Fibroblast of lung (primary cell): ENCODE results near the gene P3H3. TPM values are rescaled to one million over a fixed set of nuclear protein-coding genes. Genes with fewer than 3 reads are reported as not detected.

Source experiments
- DNase-seq, 2 donors: peaks; one replicate each; pipeline versions ENCODE4 v3.0.0 to v3.0.0-alpha.2; 2010; ENCODE audit warnings: low read depth in 2 of 2
- H2AFZ ChIP-seq: 2 replicates; pipeline ENCODE4 v1.5.1; 2012; ENCODE audit warnings: low read length, control low read depth, inconsistent platforms
- H3K27ac ChIP-seq: 2 replicates; pipeline ENCODE4 v1.5.1; 2011; ENCODE audit warnings: low read length, control low read depth; ENCODE audit not compliant: insufficient read depth
- H3K27me3 ChIP-seq: 2 replicates; pipeline ENCODE4 v1.5.1; 2011; ENCODE audit warnings: mild to moderate bottlenecking, low read length; ENCODE audit not compliant: control insufficient read depth, insufficient read depth
- H3K36me3 ChIP-seq: 2 replicates; pipeline ENCODE4 v1.5.1; 2011; ENCODE audit warnings: low read length; ENCODE audit not compliant: control insufficient read depth, insufficient read depth
- H3K4me1 ChIP-seq: 2 replicates; pipeline ENCODE4 v1.5.1; 2011; ENCODE audit warnings: low read length; ENCODE audit not compliant: control insufficient read depth, insufficient read depth; ENCODE audit errors: extremely low read depth
- H3K4me2 ChIP-seq: 2 replicates; pipeline ENCODE4 v1.5.1; 2011; ENCODE audit warnings: low read length, control low read depth; ENCODE audit not compliant: insufficient read depth; ENCODE audit errors: extremely low read depth
- H3K4me3 ChIP-seq, 4 experiments: fragments of 200-600 bp in 1 of 4; sonication (generic) in 1 of 4; replicated peaks in 1 of 4; 2 replicates each; pipeline ENCODE4 v1.5.1; 2011 to 2016; ENCODE audit warnings: low read length in 4 of 4, low read depth in 3 of 4, mild to moderate bottlenecking in 3 of 4, control low read depth in 2 of 4, inconsistent platforms in 1 of 4, mixed read lengths in 1 of 4; ENCODE audit not compliant: insufficient read depth in 1 of 4; ENCODE audit errors: control extremely low read depth in 1 of 4
- H3K79me2 ChIP-seq: 2 replicates; pipeline ENCODE4 v1.5.1; 2012; ENCODE audit warnings: mild to moderate bottlenecking, low read length, inconsistent platforms; ENCODE audit not compliant: control insufficient read depth, insufficient read depth
- H3K9ac ChIP-seq: 2 replicates; pipeline ENCODE4 v1.5.1; 2011; ENCODE audit warnings: mild to moderate bottlenecking, low read length, control low read depth; ENCODE audit not compliant: insufficient read depth
- H3K9me3 ChIP-seq: 2 replicates; pipeline ENCODE4 v1.5.1; 2012; ENCODE audit warnings: low read depth, low read length; ENCODE audit not compliant: control insufficient read depth, insufficient read depth
- H4K20me1 ChIP-seq: 2 replicates; pipeline ENCODE4 v1.5.1; 2011; ENCODE audit warnings: low read length; ENCODE audit not compliant: control insufficient read depth, insufficient read depth; ENCODE audit errors: extremely low read depth
- EZH2 ChIP-seq: IDR thresholded peaks from 2 replicates; pipeline ENCODE4 v1.5.1; 2012; ENCODE audit warnings: low read length, control low read depth, mild to moderate bottlenecking; ENCODE audit errors: missing control alignments
- polyA plus RNA-seq, 2 donors: library from polyadenylated mRNA; depleted of rRNA in 1 of 2; stranded (reverse) in 1 of 2; unstranded in 1 of 2; fragments of >200 nt; gene quantifications; 2 replicates each; pipeline ENCODE4 v1.2.1, GENCODE V29; 2011 to 2012; ENCODE audit warnings: missing spikeins in 1 of 2
- total RNA-seq: library from RNA; depleted of rRNA; stranded (reverse); fragments of >200 nt; gene quantifications from 2 replicates; pipeline ENCODE4 v1.2.1, GENCODE V29; 2014
- TF ChIP-seq, protein P1 (sequence below), 2 donors: IDR thresholded peaks in 1 of 2; conservative IDR thresholded peaks in 1 of 2; 1 replicate in 1 of 2; 2 replicates in 1 of 2; pipeline ENCODE4 v1.5.1; 2011 to 2012; ENCODE audit warnings: low read length in 2 of 2, control low read depth in 1 of 2, inconsistent platforms in 1 of 2, low read depth in 1 of 2, mild to moderate bottlenecking in 1 of 2

Gene P3H3
- total and polyA plus RNA-seq, 2 donors (not counting 1 experiment from before 2014, with no cell fraction given): 44.0 to 96.3 TPM

DNA sequence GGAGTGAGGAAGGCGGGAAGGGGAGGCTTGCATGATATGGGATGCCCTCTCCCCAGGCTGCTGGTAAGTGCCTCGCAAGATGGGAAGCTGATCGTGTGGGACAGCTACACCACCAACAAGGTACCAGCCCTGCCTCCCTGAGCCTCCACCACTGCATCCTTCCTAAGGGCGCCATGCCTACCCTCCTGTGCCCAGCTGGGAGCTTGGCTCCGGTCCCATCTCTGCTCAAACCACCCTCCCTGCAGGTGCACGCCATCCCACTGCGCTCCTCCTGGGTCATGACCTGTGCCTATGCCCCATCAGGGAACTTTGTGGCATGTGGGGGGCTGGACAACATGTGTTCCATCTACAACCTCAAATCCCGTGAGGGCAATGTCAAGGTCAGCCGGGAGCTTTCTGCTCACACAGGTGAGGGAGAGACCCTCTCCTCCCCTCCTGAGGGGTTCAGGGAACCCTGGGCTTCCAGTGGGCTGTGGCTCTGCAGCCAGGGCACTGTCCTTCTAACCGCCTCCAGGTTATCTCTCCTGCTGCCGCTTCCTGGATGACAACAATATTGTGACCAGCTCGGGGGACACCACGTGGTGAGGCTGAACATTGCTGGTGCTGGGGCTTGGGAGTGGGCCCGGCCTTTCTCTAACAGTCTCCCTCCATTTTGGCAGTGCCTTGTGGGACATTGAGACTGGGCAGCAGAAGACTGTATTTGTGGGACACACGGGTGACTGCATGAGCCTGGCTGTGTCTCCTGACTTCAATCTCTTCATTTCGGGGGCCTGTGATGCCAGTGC lies 15.1 kb downstream of the P3H3 start:
- H3K36me3 ChIP-seq: peaks cover 38% of the 10 kb centered on the region
- H3K27ac ChIP-seq: no peak overlapping the region
- H3K4me3 ChIP-seq: no peak overlapping the region
- DNase-seq: no peak
- H4K20me1 ChIP-seq: no peaks in the 10 kb centered on the region
- H3K9ac ChIP-seq: no peak overlapping the region
- no peak overlapping the region for H2AFZ ChIP-seq
- no peaks in the 10 kb centered on the region for H3K4me1 ChIP-seq
- H3K27me3 ChIP-seq: no peaks in the 10 kb centered on the region
- H3K4me2 ChIP-seq: no peak overlapping the region
- H3K9me3 ChIP-seq: no peaks in the 10 kb centered on the region
- no peaks in the 10 kb centered on the region for H3K79me2 ChIP-seq
- TF ChIP-seq EZH2: no peak
- TF ChIP-seq, protein P1, sequence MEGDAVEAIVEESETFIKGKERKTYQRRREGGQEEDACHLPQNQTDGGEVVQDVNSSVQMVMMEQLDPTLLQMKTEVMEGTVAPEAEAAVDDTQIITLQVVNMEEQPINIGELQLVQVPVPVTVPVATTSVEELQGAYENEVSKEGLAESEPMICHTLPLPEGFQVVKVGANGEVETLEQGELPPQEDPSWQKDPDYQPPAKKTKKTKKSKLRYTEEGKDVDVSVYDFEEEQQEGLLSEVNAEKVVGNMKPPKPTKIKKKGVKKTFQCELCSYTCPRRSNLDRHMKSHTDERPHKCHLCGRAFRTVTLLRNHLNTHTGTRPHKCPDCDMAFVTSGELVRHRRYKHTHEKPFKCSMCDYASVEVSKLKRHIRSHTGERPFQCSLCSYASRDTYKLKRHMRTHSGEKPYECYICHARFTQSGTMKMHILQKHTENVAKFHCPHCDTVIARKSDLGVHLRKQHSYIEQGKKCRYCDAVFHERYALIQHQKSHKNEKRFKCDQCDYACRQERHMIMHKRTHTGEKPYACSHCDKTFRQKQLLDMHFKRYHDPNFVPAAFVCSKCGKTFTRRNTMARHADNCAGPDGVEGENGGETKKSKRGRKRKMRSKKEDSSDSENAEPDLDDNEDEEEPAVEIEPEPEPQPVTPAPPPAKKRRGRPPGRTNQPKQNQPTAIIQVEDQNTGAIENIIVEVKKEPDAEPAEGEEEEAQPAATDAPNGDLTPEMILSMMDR (conservative IDR thresholded peaks at IDR 0.05 in 1 of 2, IDR thresholded peaks at IDR 0.05 in 1 of 2; ENCODE audit: low read depth in 1 of 2, low read length in 2 of 2): no peak

DNA sequence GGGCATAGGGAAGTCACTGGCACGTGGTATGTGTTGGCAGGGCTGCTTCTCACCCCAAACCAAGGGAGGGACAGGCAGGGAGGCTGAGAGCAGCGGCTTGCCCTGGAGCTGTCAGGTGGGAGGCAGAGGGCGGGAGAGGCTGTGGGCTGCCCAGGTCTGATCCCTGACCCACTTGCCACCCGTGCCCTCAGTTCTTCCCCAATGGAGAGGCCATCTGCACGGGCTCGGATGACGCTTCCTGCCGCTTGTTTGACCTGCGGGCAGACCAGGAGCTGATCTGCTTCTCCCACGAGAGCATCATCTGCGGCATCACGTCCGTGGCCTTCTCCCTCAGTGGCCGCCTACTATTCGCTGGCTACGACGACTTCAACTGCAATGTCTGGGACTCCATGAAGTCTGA lies 17.2 kb downstream of the P3H3 start:
- no peak overlapping the region for H3K4me2 ChIP-seq
- DNase-seq: no peak
- H3K79me2 ChIP-seq: peaks cover 18% of the 10 kb centered on the region
- H3K27ac ChIP-seq: no peak overlapping the region
- no peaks in the 10 kb centered on the region for H3K27me3 ChIP-seq
- no peak overlapping the region for H3K9ac ChIP-seq
- no peak overlapping the region for H2AFZ ChIP-seq
- no peaks in the 10 kb centered on the region for H4K20me1 ChIP-seq
- TF ChIP-seq, protein P1 (conservative IDR thresholded peaks at IDR 0.05 in 1 of 2, IDR thresholded peaks at IDR 0.05 in 1 of 2; ENCODE audit: low read depth in 1 of 2, low read length in 2 of 2): no peak
- TF ChIP-seq EZH2: no peak
- no peaks in the 10 kb centered on the region for H3K9me3 ChIP-seq
- no peak overlapping the region for H3K4me3 ChIP-seq
- H3K36me3 ChIP-seq: peaks cover 35% of the 10 kb centered on the region
- H3K4me1 ChIP-seq: peaks cover under 1% of the 10 kb centered on the region

DNA sequence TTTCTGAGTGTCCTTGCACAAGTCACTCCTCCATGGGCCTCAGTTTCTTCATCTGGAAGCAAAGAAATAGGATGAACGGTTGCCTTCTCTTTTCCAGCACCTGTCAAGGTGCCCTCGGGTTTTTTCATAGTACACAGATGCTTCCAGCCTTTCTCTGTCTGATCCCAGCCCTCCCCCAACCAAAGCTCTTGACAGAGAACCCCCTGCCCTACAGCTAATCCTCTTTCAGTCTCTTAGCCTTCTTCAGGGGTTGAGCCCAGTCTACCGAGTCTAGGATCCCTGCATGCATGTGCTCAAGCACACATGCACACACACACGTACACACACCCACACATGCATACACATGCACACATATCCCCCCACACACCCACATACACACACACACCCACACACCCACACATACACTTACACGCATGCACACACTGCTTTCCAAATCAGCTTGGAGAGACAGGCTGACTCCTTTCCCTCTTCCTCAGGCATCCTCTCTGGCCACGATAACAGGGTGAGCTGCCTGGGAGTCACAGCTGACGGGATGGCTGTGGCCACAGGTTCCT lies 18.2 kb downstream of the P3H3 start:
- no peaks in the 10 kb centered on the region for H3K27me3 ChIP-seq
- DNase-seq: no peak
- no peaks in the 10 kb centered on the region for H3K9me3 ChIP-seq
- peaks cover 23% of the 10 kb centered on the region for H3K79me2 ChIP-seq
- no peak overlapping the region for H3K4me2 ChIP-seq
- no peak overlapping the region for H3K4me3 ChIP-seq
- H2AFZ ChIP-seq: no peak overlapping the region
- peaks cover 5% of the 10 kb centered on the region for H3K4me1 ChIP-seq
- no peak overlapping the region for H3K27ac ChIP-seq
- no peaks in the 10 kb centered on the region for H4K20me1 ChIP-seq
- H3K36me3 ChIP-seq: peaks cover 35% of the 10 kb centered on the region
- TF ChIP-seq, protein P1 (conservative IDR thresholded peaks at IDR 0.05 in 1 of 2, IDR thresholded peaks at IDR 0.05 in 1 of 2; ENCODE audit: low read depth in 1 of 2, low read length in 2 of 2): no peak
- TF ChIP-seq EZH2: no peak
- no peak overlapping the region for H3K9ac ChIP-seq
